GM18505 (cell line): ENCODE data around the gene IHH.

Source experiments
- ATAC-seq: cut with Tn5 transposase; IDR thresholded peaks from one replicate; pipeline ENCODE4 v1.9.1; 2021; ENCODE audit not compliant: unreplicated experiment
- POLR2A ChIP-seq: IDR thresholded peaks from 4 replicates; pipeline ENCODE4 v1.6.1; 2011; ENCODE audit warnings: borderline replicate concordance; ENCODE audit not compliant: insufficient read depth, insufficient read length; ENCODE audit errors: extremely low read depth

The IHH gene

GRCh38 chr2:219017201-219017931 is 43.4 kb downstream of the IHH start:
- no peak for ATAC-seq
- no peak for TF ChIP-seq POLR2A

- no peak for TF ChIP-seq POLR2A
- no peak for ATAC-seq
Measured at GRCh38 chr2:219016721-219017120, 44.0 kb downstream of the IHH start.

GRCh38 chr2:219010873-219011272 is 49.8 kb downstream of the IHH start:
- TF ChIP-seq POLR2A = no peak
- no peak for ATAC-seq

- ATAC-seq = no peak
- TF ChIP-seq POLR2A = no peak
Measured at GRCh38 chr2:219010162-219010756, 50.5 kb downstream of the IHH start.

- ATAC-seq = no peak
- TF ChIP-seq POLR2A = no peak
Measured at GRCh38 chr2:219009294-219009693, 51.4 kb downstream of the IHH start.
